ENCODE data around the gene CSNK1A1. TPM values are rescaled to one million over a fixed set of nuclear protein-coding genes. Genes with fewer than 3 reads are reported as not detected.

CSNK1A1 gene
- polyA plus RNA-seq, 1 of the 3 experiments (the other 2 are of a cell fraction): 70.7 TPM

GRCh38 chr5:149504677-149505076 lies 46.6 kb downstream of the CSNK1A1 start:
- ChIA-PET POLR2A (no interaction called here), CTCF (interaction anchor here (1.8 kb wide), 1 partner anchor 17 kb away, joined by 7 read pairs; no protein-coding TSS in a partner anchor)
- TF ChIP-seq TEAD4 (IDR thresholded peaks at IDR 0.05; ENCODE audit: borderline replicate concordance, insufficient read depth): no peak
- no peak overlapping the region for H3K4me2 ChIP-seq
- H3K79me2 ChIP-seq (ENCODE audit: insufficient read depth): peaks cover 65% of the 10 kb centered on the region; the same call in 1 of the 2 replicates
- no peak overlapping the region for H2AFZ ChIP-seq (ENCODE audit: low read depth)
- H3K9me3 ChIP-seq: no peaks in the 10 kb centered on the region
- H3K27ac ChIP-seq (ENCODE audit: low read depth in 2 of 2, low read length in 1 of 2): peak overlapping the region in 1 of 2 experiments; percentile 48; a peak in 2 of 4 replicates
- H3K9ac ChIP-seq: no peak overlapping the region; the same call in 1 of the 2 replicates
- H3K4me1 ChIP-seq (ENCODE audit: control insufficient read depth in 1 of 2, insufficient read depth in 2 of 2, low read depth in 1 of 2, low read length in 1 of 2): peaks cover 0 to 21% of the 10 kb centered on the region in 2 experiments; a peak in 2 of 4 replicates
- H3K27me3 ChIP-seq (ENCODE audit: insufficient read depth): no peaks in the 10 kb centered on the region
- peaks cover 63% of the 10 kb centered on the region for H3F3A ChIP-seq (replicated peaks; ENCODE audit: insufficient read depth)
- H3K9me2 ChIP-seq: no peaks in the 10 kb centered on the region
- 72% methylated on average over 2 of the region's 2 CpGs for whole genome bisulfite sequencing (ENCODE audit: low lambda C conversion rate)
- H3K4me3 ChIP-seq (ENCODE audit: low read depth in 2 of 2, low read length in 1 of 2): no peak overlapping the region
- peaks cover 78 to 94% of the 10 kb centered on the region in 2 experiments for H3K36me3 ChIP-seq (replicated peaks in 1 of 2; ENCODE audit: control insufficient read depth in 1 of 2, insufficient read depth in 2 of 2, low read length in 1 of 2)
- H4K20me1 ChIP-seq (ENCODE audit: insufficient read depth): peaks cover 6% of the 10 kb centered on the region
- no peak for DNase-seq

- POLR2A ChIA-PET: no interaction called here
Observed at GRCh38 chr5:149503006-149503405, 48.2 kb downstream of the CSNK1A1 start.

More at GRCh38 chr5:149503006-149503405, 48.2 kb downstream of the CSNK1A1 start:
- Histone ChIP-seq H3K36me3 (replicated peaks in 1 of 2; ENCODE audit: control insufficient read depth in 1 of 2, insufficient read depth in 2 of 2, low read length in 1 of 2) (peaks cover 78 to 94% of the 10 kb centered on the region in 2 experiments), H3K4me2 (no peak overlapping the region), H3K9ac (no peak overlapping the region), H3K27me3 (ENCODE audit: insufficient read depth) (no peaks in the 10 kb centered on the region), H3K4me1 (ENCODE audit: control insufficient read depth in 1 of 2, insufficient read depth in 2 of 2, low read depth in 1 of 2, low read length in 1 of 2) (peaks cover 0 to 23% of the 10 kb centered on the region in 2 experiments; a peak in 2 of 4 replicates), H4K20me1 (ENCODE audit: insufficient read depth) (peaks cover 6% of the 10 kb centered on the region), H3K9me2 (no peaks in the 10 kb centered on the region), H2AFZ (ENCODE audit: low read depth) (no peak overlapping the region), H3K4me3 (ENCODE audit: low read depth in 2 of 2, low read length in 1 of 2) (no peak overlapping the region), H3K27ac (ENCODE audit: low read depth in 2 of 2, low read length in 1 of 2) (peak overlapping the region; percentile 4 to 5; a peak in 3 of 4 replicates), H3K79me2 (ENCODE audit: insufficient read depth) (peaks cover 66% of the 10 kb centered on the region), H3K9me3 (no peaks in the 10 kb centered on the region), H3F3A (replicated peaks; ENCODE audit: insufficient read depth) (peaks cover 65% of the 10 kb centered on the region)
- DNase-seq: no peak
- TF ChIP-seq FOXM1 (IDR thresholded peaks at IDR 0.05; ENCODE audit: low read depth) (no peak), GABPA (IDR thresholded peaks at IDR 0.05; ENCODE audit: low read depth) (no peak), ELF1 (IDR thresholded peaks at IDR 0.05) (no peak), SMC3 (IDR thresholded peaks at IDR 0.05; ENCODE audit: low read depth, low read length) (no peak), RXRA (IDR thresholded peaks at IDR 0.05; ENCODE audit: borderline replicate concordance, low read depth) (no peak), ZBTB33 (IDR thresholded peaks at IDR 0.05; ENCODE audit: borderline replicate concordance, low read depth) (no peak), YY1 (IDR thresholded peaks at IDR 0.05; ENCODE audit: low read depth) (no peak), FOSL2 (IDR thresholded peaks at IDR 0.05; ENCODE audit: borderline replicate concordance, low read depth) (no peak), TEAD4 (IDR thresholded peaks at IDR 0.05; ENCODE audit: borderline replicate concordance, insufficient read depth) (no peak), NFIC (IDR thresholded peaks at IDR 0.05; ENCODE audit: borderline replicate concordance) (no peak), EP300 (IDR thresholded peaks at IDR 0.05; ENCODE audit: borderline replicate concordance in 1 of 2, low read depth in 1 of 2, low read length in 1 of 2) (no peak), FOXJ3 (CRISPR knock-in tag; IDR thresholded peaks at IDR 0.05) (no peak), RCOR1 (IDR thresholded peaks at IDR 0.05; ENCODE audit: low read length) (no peak), TCF12 (IDR thresholded peaks at IDR 0.05) (no peak)
- TF ChIP-seq, protein P1, sequence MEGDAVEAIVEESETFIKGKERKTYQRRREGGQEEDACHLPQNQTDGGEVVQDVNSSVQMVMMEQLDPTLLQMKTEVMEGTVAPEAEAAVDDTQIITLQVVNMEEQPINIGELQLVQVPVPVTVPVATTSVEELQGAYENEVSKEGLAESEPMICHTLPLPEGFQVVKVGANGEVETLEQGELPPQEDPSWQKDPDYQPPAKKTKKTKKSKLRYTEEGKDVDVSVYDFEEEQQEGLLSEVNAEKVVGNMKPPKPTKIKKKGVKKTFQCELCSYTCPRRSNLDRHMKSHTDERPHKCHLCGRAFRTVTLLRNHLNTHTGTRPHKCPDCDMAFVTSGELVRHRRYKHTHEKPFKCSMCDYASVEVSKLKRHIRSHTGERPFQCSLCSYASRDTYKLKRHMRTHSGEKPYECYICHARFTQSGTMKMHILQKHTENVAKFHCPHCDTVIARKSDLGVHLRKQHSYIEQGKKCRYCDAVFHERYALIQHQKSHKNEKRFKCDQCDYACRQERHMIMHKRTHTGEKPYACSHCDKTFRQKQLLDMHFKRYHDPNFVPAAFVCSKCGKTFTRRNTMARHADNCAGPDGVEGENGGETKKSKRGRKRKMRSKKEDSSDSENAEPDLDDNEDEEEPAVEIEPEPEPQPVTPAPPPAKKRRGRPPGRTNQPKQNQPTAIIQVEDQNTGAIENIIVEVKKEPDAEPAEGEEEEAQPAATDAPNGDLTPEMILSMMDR (IDR thresholded peaks at IDR 0.05): no peak
- TF ChIP-seq, protein P2, sequence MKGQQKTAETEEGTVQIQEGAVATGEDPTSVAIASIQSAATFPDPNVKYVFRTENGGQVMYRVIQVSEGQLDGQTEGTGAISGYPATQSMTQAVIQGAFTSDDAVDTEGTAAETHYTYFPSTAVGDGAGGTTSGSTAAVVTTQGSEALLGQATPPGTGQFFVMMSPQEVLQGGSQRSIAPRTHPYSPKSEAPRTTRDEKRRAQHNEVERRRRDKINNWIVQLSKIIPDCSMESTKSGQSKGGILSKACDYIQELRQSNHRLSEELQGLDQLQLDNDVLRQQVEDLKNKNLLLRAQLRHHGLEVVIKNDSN (IDR thresholded peaks at IDR 0.05; ENCODE audit: borderline replicate concordance, low read depth): no peak
- WGBS (ENCODE audit: low lambda C conversion rate): 100% methylated on average over 2 of the region's 2 CpGs
- CTCF ChIA-PET: interaction anchor here (0.8 to 1.8 kb wide), 6 partner anchors 19 to 164 kb away, joined by 3 to 7 read pairs (median 3); no protein-coding TSS in a partner anchor

Measured in SK-N-SH (cell line).